Coronary artery (tissue), 2 donors: ENCODE results near the gene PODXL2.
A peak's percentile ranks its signal among the peaks of the same experiment; 100 is the strongest.
"Not testable (repeated sequence)": the region's sequence is repeated elsewhere in the genome, so short reads cannot be mapped to it uniquely, and the experiment has no call there.

Experiments
- DNase-seq: peaks from one replicate; pipeline ENCODE4 v3.0.0-alpha.2; 2017; ENCODE audit warnings: low spot score
- H3K27ac ChIP-seq, 2 donors: fragments of 200-600 bp; sonication (generic); one replicate each; pipeline ENCODE4 v1.5.1; 2016 to 2019
- H3K4me3 ChIP-seq: fragments of 200-600 bp; sonication (generic); 2 replicates; pipeline ENCODE4 v1.5.1; 2016; ENCODE audit warnings: mild to moderate bottlenecking, moderate library complexity
- TF ChIP-seq, protein P1 (sequence below): fragments of 200-600 bp; sonication (generic); IDR thresholded peaks from one replicate; pipeline ENCODE4 v1.5.1; 2019; ENCODE audit warnings: antibody characterized with exemption

Gene PODXL2

DNA sequence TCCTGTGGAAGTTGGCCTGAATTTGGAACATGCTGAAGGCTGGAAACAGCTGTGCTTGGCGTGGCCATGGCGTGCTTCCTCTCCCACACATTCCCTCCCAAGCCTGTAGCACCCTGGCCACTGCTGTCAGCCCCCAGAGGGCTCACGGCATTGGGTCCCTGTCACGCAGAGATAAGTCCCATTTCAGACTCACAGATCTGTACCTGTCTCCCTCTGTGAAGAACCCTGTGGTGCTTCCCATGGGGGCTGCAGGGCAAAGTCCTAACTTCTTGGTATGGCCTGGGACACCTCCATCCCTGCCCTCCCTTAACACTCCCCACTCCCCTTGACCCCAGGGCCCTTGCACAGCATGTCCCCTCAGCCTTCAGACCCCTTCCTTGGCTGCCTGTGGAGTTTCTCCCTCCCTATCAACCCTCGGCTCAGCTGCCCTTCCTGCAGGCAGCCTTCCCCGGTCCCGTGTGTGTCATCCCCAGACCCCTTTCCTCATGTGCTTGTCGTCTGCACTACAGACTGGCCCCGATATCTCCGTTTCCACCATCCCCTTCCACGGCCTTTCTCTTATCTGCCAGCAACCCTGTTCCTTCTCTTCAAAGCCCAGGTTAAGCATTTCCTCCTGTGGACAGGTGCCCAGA is 72.4 kb downstream of the PODXL2 start:
- H3K27ac ChIP-seq, result peak overlapping the region; percentile 53 to 60
- no peak overlapping the region for H3K4me3 ChIP-seq
- no peak for DNase-seq
- TF ChIP-seq, protein P1, sequence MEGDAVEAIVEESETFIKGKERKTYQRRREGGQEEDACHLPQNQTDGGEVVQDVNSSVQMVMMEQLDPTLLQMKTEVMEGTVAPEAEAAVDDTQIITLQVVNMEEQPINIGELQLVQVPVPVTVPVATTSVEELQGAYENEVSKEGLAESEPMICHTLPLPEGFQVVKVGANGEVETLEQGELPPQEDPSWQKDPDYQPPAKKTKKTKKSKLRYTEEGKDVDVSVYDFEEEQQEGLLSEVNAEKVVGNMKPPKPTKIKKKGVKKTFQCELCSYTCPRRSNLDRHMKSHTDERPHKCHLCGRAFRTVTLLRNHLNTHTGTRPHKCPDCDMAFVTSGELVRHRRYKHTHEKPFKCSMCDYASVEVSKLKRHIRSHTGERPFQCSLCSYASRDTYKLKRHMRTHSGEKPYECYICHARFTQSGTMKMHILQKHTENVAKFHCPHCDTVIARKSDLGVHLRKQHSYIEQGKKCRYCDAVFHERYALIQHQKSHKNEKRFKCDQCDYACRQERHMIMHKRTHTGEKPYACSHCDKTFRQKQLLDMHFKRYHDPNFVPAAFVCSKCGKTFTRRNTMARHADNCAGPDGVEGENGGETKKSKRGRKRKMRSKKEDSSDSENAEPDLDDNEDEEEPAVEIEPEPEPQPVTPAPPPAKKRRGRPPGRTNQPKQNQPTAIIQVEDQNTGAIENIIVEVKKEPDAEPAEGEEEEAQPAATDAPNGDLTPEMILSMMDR, result no peak

DNA sequence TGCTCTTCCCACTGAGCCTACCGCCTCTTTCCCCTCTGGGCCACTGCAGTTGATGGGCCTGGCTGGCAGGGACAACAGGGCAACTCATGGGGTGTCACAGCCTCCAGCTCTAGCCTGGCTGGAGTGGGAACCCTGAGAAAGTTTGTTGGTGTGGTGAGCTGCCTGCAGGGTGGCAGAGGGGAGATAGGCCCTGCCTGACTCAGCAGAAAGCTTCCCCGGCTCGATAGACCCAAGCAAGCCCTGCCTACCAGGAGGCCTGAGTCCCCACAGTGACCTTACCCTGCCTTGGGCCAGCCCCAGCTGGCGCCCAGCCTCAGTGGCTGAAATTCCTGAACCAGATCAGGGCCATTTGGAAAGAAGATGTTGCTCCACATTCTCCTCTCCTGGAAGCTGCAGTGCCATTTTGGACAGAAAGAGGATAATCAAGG is 73.2 kb downstream of the PODXL2 start:
- Histone ChIP-seq H3K27ac (peak overlapping the region; percentile 53 to 60), H3K4me3 (no peak overlapping the region)
- no peak for DNase-seq
- TF ChIP-seq, protein P1, result no peak

DNA sequence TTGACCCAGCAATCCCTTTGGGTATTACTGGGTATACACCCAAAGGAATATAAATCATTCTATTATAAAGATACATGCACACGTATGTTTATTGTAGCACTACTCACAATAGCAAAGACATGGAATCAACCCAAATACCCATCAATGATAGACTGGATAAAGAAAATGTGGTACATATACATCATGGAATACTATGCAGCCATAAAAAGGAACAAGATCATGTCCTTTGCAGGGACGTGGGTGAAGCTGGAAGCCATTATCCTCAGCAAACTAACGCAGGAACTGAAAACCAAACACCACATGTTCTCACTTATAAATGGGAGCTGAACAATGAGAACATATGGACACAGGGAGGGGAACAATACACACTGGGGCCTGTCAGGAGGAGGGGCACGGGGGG is 75.9 kb downstream of the PODXL2 start:
- not testable (repeated sequence) for H3K4me3 ChIP-seq, H3K27ac ChIP-seq

DNA sequence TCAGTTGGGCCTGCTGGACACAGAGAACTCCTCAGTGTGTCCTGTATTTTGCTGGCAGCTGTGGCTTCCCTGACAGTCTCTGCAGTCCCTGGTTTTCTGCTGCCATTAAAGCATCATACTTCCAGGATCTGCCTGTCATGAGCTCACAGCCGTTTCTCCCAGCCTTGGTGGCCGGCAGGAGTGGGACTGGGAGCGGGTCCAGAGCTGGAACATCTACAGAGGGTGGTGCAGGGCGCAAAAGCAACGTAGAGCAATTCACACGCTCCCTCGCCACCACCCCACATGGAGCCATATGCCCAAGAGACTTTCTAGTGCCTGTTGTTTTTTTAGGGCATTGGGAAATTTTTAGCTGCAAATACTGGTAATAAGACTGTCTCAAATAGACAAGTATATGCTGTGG is 77.3 kb downstream of the PODXL2 start:
- peak overlapping the region; percentile 66 to 79 for H3K27ac ChIP-seq
- no peak overlapping the region for H3K4me3 ChIP-seq
- DNase-seq, result peak; percentile 73
- TF ChIP-seq, protein P1, result no peak

More for the DNA sequence above, 75.9 kb downstream of the PODXL2 start:
- DNase-seq, result not testable (repeated sequence)

DNA sequence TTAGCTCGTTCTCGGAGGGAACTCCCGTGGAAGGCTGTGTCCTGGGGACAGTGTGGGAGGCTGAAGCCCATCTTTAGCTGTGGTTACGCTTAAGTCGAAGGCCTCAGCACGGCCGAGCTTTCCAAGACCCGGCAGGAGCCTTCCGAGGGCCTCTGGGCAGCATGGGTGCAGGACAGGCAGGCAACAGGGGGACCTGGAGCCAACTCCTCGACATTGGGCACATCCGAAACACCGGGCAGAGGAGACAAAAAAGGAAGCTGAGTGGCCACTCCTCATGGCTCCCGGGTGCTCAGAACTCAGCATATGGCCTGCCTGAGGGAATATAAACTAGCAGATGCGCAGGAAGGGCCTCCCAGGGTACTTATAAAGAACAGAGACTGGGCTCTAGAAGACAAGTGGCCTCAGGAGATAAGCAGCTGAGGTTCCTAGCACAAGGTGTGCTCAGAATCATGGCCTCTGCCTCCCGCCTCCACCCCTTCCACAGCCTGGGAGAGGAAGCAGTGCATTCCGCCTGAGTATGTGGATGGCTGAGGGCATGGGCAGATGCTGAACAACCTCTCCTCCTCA is 77.9 kb downstream of the PODXL2 start:
- Histone ChIP-seq H3K27ac (peak overlapping the region; percentile 66 to 79), H3K4me3 (no peak overlapping the region)
- TF ChIP-seq, protein P1, result no peak
- peak; percentile 69 for DNase-seq

DNA sequence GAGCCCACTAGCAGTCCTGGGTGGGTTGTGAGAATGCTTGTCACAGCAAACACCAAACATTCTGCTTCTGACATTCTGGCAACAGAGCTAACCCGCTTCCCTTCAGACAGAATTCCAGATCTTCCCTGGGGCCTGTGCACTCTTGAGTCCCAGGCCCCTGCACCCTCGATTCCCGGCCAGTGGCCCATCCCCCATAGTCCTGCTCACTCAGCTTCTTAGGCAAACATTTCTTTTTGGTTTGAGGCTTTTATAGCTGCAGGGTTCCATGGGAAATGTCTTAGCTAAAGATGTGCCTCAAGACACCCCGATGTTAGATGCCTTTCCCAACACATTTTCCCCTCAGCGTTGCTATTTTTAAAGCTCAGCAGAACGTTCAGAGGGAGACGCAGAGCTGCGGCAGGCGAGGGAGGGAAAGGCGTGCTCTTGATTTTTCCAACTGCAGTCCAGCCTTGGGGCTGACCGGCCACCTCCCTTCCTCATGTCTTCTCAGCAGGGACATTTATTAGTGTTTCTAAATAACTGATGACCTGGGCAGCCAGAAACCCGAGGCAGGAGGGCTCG is 78.9 kb downstream of the PODXL2 start:
- Histone ChIP-seq H3K4me3 (no peak overlapping the region), H3K27ac (peak overlapping the region; percentile 66 to 79)
- TF ChIP-seq, protein P1, result no peak
- DNase-seq, result peak; percentile 71

DNA sequence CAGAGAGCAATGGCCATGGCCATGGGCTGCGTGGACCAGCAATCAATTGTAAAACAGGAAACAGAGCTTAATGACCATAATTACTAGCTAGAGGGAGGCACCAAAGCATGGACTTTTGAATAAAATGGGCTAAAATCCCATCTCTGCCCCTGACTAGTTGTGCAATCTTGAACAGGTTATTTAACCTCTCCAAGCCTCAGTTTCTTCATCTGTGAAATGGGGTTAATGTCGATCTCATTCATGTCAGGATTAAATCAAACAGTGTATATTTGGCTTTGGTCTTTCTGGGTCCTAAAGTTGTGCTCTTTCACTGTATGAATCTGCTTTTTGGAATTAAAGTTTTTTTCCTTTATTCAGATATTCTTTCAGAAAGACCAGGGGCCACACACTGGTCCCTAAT is 79.9 kb downstream of the PODXL2 start:
- TF ChIP-seq, protein P1, result no peak
- Histone ChIP-seq H3K4me3 (no peak overlapping the region), H3K27ac (peak overlapping the region; percentile 66 to 79)
- DNase-seq, result peak; percentile 9
